Neural cell (in vitro differentiated cells): ENCODE measurements around the gene S100A13. TPM values are rescaled to one million over a fixed set of nuclear protein-coding genes. Genes with fewer than 3 reads are reported as not detected.

Experiments
- H2AFZ ChIP-seq: fragments of 200-600, 300-800 bp; sonication (generic), shearing (Covaris generic); 2 replicates; pipeline ENCODE4 v1.6.0; 2014; ENCODE audit warnings: low read depth, mild to moderate bottlenecking, antibody characterized with exemption, low read length, moderate library complexity
- H3F3A ChIP-seq: fragments of 200-600 bp; shearing (Covaris generic); 2 replicates; pipeline ENCODE4 v1.6.1; 2016; ENCODE audit warnings: mild to moderate bottlenecking, moderate library complexity, mixed read lengths, antibody characterized with exemption, low read length; ENCODE audit not compliant: insufficient read depth, poor library complexity, severe bottlenecking
- H3K27ac ChIP-seq: fragments of 200-600, 300-800 bp; sonication (generic), shearing (Covaris generic); 2 replicates; pipeline ENCODE4 v1.5.1; 2014; ENCODE audit warnings: mild to moderate bottlenecking, low read length, moderate library complexity
- H3K27me3 ChIP-seq: fragments of 300-800, 200-600 bp; sonication (generic), shearing (Covaris generic); 2 replicates; pipeline ENCODE4 v1.6.0; 2014; ENCODE audit warnings: mild to moderate bottlenecking, low read depth, low read length, moderate library complexity; ENCODE audit not compliant: insufficient read depth
- H3K36me3 ChIP-seq: fragments of 300-800, 200-600 bp; sonication (generic), shearing (Covaris generic); 2 replicates; pipeline ENCODE4 v1.5.1; 2014; ENCODE audit warnings: mild to moderate bottlenecking, antibody characterized with exemption, low read length, moderate library complexity; ENCODE audit not compliant: insufficient read depth
- H3K4me2 ChIP-seq: fragments of 300-800, 200-600 bp; sonication (generic), shearing (Covaris generic); 2 replicates; pipeline ENCODE4 v1.6.0; 2014; ENCODE audit warnings: mild to moderate bottlenecking, low read length
- H3K4me3 ChIP-seq: fragments of 300-800, 200-600 bp; sonication (generic), shearing (Covaris generic); 2 replicates; pipeline ENCODE4 v1.5.1; 2014; ENCODE audit warnings: mild to moderate bottlenecking, low read length, moderate library complexity
- H3K79me2 ChIP-seq: fragments of 200-600 bp; shearing (Covaris generic); replicated peaks from 2 replicates; pipeline ENCODE4 v1.6.0; 2014; ENCODE audit warnings: mild to moderate bottlenecking, low read length, moderate library complexity; ENCODE audit not compliant: insufficient read depth
- H3K9ac ChIP-seq: fragments of 300-800, 200-600 bp; sonication (generic), shearing (Covaris generic); 2 replicates; pipeline ENCODE4 v1.6.1; 2016; ENCODE audit warnings: mild to moderate bottlenecking, low read length, mixed read lengths
- H3K9me2 ChIP-seq: fragments of 200-600 bp; shearing (Covaris generic); 2 replicates; pipeline ENCODE4 v1.6.1; 2016; ENCODE audit warnings: mild to moderate bottlenecking, low read length, mixed read lengths; ENCODE audit not compliant: insufficient read depth
- H3K9me3 ChIP-seq: fragments of 200-600, 300-800 bp; sonication (generic), shearing (Covaris generic); 2 replicates; pipeline ENCODE4 v1.6.1; 2016; ENCODE audit warnings: mild to moderate bottlenecking, mixed run types, low read length, moderate library complexity, mixed read lengths
- H4K20me1 ChIP-seq: fragments of 200-600 bp; shearing (Covaris generic); 2 replicates; pipeline ENCODE4 v1.6.1; 2016; ENCODE audit warnings: mild to moderate bottlenecking, mixed run types; ENCODE audit not compliant: insufficient read depth
- EP300 ChIP-seq: fragments of 450-650 bp; conservative IDR thresholded peaks from 2 replicates; pipeline ENCODE4 v1.6.1; 2014; ENCODE audit warnings: antibody characterized with exemption, mild to moderate bottlenecking, moderate library complexity; ENCODE audit not compliant: poor library complexity, severe bottlenecking
- EZH2 ChIP-seq: fragments of 200-600, 300-800 bp; shearing (Covaris generic), sonication (generic); IDR thresholded peaks from 2 replicates; pipeline ENCODE4 v1.6.1; 2014; ENCODE audit warnings: antibody characterized with exemption, low read length, borderline replicate concordance, mild to moderate bottlenecking; ENCODE audit not compliant: insufficient read depth, poor library complexity, severe bottlenecking
- MXI1 ChIP-seq: fragments of 450-650 bp; conservative IDR thresholded peaks from 2 replicates; pipeline ENCODE4 v1.6.1; 2014; ENCODE audit warnings: antibody characterized with exemption, mild to moderate bottlenecking; ENCODE audit not compliant: poor library complexity, severe bottlenecking
- POLR2AphosphoS5 ChIP-seq: IDR thresholded peaks from 2 replicates; pipeline ENCODE4 v1.6.1; 2012
- RAD21 ChIP-seq: fragments of 450-650 bp; conservative IDR thresholded peaks from 2 replicates; pipeline ENCODE4 v1.6.1; 2014; ENCODE audit warnings: antibody characterized with exemption, mild to moderate bottlenecking, moderate library complexity
- SMC3 ChIP-seq: fragments of 450-650 bp; conservative IDR thresholded peaks from 2 replicates; pipeline ENCODE4 v1.6.1; 2014; ENCODE audit warnings: antibody characterized with exemption, mild to moderate bottlenecking, moderate library complexity; ENCODE audit not compliant: poor library complexity
- TAF1 ChIP-seq: IDR thresholded peaks from 2 replicates; pipeline ENCODE4 v1.6.1; 2012; ENCODE audit warnings: low read depth
- polyA plus RNA-seq: library from polyadenylated mRNA; depleted of rRNA; stranded (reverse); fragments of >200 nt; gene quantifications from 2 replicates; pipeline ENCODE4 v1.2.3, GENCODE V29; 2014
- TF ChIP-seq, protein P1 (sequence below): fragments of 450-650 bp; IDR thresholded peaks from 2 replicates; pipeline ENCODE4 v1.5.1; 2014; ENCODE audit warnings: antibody characterized with exemption, mild to moderate bottlenecking, moderate library complexity; ENCODE audit not compliant: poor library complexity, severe bottlenecking
- TF ChIP-seq, protein P2 (sequence below): IDR thresholded peaks from 2 replicates; pipeline ENCODE4 v1.6.1; 2012; ENCODE audit warnings: borderline replicate concordance

S100A13 gene
- polyA plus RNA-seq, 1 donor from 2014 or later = 2.1 TPM

DNA sequence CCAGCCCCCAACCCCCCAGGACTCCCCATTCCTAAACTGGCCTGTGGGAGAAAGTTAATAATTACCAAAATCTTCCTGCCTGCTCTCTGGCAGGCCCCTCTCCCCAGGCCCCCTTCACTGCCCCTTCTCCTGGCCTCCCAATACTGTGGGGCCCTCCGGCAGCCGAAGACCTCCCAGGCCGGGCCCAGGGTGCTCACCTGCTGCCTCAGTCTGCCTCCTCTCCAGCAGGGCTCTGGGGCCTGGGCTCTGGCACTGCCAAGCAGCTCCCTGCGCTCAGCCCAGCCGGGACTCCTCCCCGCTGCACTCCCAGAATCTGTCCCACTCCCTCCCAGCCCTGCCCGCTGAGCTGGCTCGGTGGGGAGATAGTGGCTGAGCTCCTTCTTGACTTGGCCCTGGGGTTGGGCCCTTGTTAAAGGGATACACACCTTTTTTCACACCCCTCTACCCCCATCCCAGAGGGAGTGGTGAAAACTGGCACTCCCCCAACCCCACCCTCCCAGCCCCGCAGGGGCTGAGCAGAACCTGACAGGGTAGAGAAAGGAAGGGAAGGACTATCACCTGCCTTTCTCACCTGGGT lies 14.5 kb downstream of the S100A13 start, which contains the start of gene S100A16:
S100A16 (minus strand) TSS at position 383 of the 577 bp plus-strand sequence. CDS start 4,986 bp downstream, outside the sequence.
- no peaks in the 10 kb centered on the region for H3K79me2 ChIP-seq
- H3K36me3 ChIP-seq = no peaks in the 10 kb centered on the region
- no peak within 1 kb of the TSS for H3K4me3 ChIP-seq
- no peaks in the 10 kb centered on the region for H3K27me3 ChIP-seq
- H3K27ac ChIP-seq = no peak within 1 kb of the TSS
- TF ChIP-seq, protein P1, sequence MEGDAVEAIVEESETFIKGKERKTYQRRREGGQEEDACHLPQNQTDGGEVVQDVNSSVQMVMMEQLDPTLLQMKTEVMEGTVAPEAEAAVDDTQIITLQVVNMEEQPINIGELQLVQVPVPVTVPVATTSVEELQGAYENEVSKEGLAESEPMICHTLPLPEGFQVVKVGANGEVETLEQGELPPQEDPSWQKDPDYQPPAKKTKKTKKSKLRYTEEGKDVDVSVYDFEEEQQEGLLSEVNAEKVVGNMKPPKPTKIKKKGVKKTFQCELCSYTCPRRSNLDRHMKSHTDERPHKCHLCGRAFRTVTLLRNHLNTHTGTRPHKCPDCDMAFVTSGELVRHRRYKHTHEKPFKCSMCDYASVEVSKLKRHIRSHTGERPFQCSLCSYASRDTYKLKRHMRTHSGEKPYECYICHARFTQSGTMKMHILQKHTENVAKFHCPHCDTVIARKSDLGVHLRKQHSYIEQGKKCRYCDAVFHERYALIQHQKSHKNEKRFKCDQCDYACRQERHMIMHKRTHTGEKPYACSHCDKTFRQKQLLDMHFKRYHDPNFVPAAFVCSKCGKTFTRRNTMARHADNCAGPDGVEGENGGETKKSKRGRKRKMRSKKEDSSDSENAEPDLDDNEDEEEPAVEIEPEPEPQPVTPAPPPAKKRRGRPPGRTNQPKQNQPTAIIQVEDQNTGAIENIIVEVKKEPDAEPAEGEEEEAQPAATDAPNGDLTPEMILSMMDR = no peak
- H3K4me2 ChIP-seq = no peak within 1 kb of the TSS
- no peak within 1 kb of the TSS for H2AFZ ChIP-seq
- no peaks in the 10 kb centered on the region for H3K9me2 ChIP-seq
- H4K20me1 ChIP-seq = no peaks in the 10 kb centered on the region
- no peaks in the 10 kb centered on the region for H3F3A ChIP-seq
- H3K9ac ChIP-seq = no peak within 1 kb of the TSS
- no peaks in the 10 kb centered on the region for H3K9me3 ChIP-seq

DNA sequence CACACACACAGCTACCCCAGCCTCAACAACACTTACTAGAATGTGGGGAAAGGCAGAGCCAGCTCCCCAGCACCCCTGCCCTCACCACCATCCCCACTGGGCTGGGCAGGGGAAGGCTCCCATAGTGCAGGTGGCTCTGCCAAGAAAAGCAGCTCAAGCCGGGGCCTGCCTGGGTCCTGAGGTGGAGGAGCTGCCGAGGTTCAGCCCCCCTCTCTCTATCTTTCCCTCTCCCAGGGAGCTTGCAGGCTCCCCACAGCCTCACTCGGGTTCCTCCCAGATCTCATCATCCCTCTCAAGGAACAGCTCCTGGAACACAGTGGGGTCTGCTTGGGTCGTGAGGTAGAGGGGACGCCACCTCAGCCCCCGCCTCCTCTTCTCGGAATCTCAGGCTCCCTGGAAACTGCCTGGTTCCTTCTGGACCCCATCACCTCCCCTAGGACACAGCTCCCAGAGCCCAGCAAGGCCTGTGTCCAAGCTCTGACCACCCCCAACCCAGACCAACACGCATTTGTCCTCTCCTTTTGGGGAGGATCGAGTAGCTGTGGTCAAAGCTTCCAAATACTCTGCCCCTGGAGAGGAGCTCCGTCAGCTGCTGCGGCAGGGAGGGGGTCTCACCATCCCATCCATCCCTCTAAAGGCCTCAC lies 15.1 kb downstream of the S100A13 start:
- no peaks in the 10 kb centered on the region for H3K79me2 ChIP-seq

More for the DNA sequence above, 15.1 kb downstream of the S100A13 start:
- Histone ChIP-seq H4K20me1 (no peaks in the 10 kb centered on the region), H3K4me3 (no peak overlapping the region), H3K4me2 (no peak overlapping the region), H3F3A (no peaks in the 10 kb centered on the region), H3K27me3 (no peaks in the 10 kb centered on the region), H3K9ac (no peak overlapping the region), H2AFZ (no peak overlapping the region), H3K9me3 (no peaks in the 10 kb centered on the region), H3K9me2 (no peaks in the 10 kb centered on the region), H3K36me3 (no peaks in the 10 kb centered on the region), H3K27ac (no peak overlapping the region)
- no peak for TF ChIP-seq POLR2AphosphoS5
- TF ChIP-seq EP300 = no peak
- TF ChIP-seq, protein P1 = no peak
- TF ChIP-seq EZH2 = no peak
- no peak for TF ChIP-seq MXI1
- no peak for TF ChIP-seq RAD21
- TF ChIP-seq SMC3 = no peak
- TF ChIP-seq, protein P2, sequence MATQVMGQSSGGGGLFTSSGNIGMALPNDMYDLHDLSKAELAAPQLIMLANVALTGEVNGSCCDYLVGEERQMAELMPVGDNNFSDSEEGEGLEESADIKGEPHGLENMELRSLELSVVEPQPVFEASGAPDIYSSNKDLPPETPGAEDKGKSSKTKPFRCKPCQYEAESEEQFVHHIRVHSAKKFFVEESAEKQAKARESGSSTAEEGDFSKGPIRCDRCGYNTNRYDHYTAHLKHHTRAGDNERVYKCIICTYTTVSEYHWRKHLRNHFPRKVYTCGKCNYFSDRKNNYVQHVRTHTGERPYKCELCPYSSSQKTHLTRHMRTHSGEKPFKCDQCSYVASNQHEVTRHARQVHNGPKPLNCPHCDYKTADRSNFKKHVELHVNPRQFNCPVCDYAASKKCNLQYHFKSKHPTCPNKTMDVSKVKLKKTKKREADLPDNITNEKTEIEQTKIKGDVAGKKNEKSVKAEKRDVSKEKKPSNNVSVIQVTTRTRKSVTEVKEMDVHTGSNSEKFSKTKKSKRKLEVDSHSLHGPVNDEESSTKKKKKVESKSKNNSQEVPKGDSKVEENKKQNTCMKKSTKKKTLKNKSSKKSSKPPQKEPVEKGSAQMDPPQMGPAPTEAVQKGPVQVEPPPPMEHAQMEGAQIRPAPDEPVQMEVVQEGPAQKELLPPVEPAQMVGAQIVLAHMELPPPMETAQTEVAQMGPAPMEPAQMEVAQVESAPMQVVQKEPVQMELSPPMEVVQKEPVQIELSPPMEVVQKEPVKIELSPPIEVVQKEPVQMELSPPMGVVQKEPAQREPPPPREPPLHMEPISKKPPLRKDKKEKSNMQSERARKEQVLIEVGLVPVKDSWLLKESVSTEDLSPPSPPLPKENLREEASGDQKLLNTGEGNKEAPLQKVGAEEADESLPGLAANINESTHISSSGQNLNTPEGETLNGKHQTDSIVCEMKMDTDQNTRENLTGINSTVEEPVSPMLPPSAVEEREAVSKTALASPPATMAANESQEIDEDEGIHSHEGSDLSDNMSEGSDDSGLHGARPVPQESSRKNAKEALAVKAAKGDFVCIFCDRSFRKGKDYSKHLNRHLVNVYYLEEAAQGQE = no peak
- TF ChIP-seq TAF1 = no peak
